CD4-positive, alpha-beta T cell (primary cell): Measurements from ENCODE around the gene PKP4. TPM values are rescaled to one million over a fixed set of nuclear protein-coding genes. Genes with fewer than 3 reads are reported as not detected.

Experiments
- ATAC-seq: fragments of 200-7000 bp; cut with Tn5 transposase; one replicate; pipeline ENCODE4 v1.10.0; 2022; ENCODE audit warnings: mild to moderate bottlenecking; ENCODE audit not compliant: poor library complexity
- CTCF ChIA-PET: fragments of 350-600 bp; sonication (Branson Sonifier 250); formaldehyde crosslinking; loops from one replicate; lab custom pipeline; 2021; ENCODE audit warnings: antibody characterized with exemption, inconsistent platforms; lab: Charles Lee
- POLR2A ChIA-PET: fragments of 350-600 bp; sonication (Branson Sonifier 250); formaldehyde crosslinking; loops from one replicate; lab custom pipeline; 2021; ENCODE audit warnings: antibody characterized with exemption, inconsistent platforms; lab: Charles Lee
- DNase-seq, 14 experiments: peaks; one replicate each; pipeline ENCODE4 v3.0.0-alpha.2; 2013 to 2020; ENCODE audit warnings: mixed read lengths in 2 of 14
- H3K27ac ChIP-seq, 2 donors: one replicate each; pipeline versions ENCODE4 v1.5.1 to v1.7.0; 2013; ENCODE audit warnings: low read length in 2 of 2, low read depth in 1 of 2, mild to moderate bottlenecking in 1 of 2
- H3K27me3 ChIP-seq, 2 experiments: 1 replicate in 1 of 2; 2 replicates in 1 of 2; pipeline versions ENCODE4 v1.6.1 to v1.7.0; 2013; ENCODE audit warnings: low read length in 2 of 2, control low read depth in 1 of 2, mild to moderate bottlenecking in 1 of 2, moderate library complexity in 1 of 2; ENCODE audit not compliant: insufficient read depth in 2 of 2, control insufficient read depth in 1 of 2
- H3K36me3 ChIP-seq: one replicate; pipeline ENCODE4 v1.6.1; 2013; ENCODE audit warnings: low read length, control low read depth; ENCODE audit not compliant: insufficient read depth
- H3K4me1 ChIP-seq: one replicate; pipeline ENCODE4 v1.6.1; 2013; ENCODE audit warnings: low read length, control low read depth; ENCODE audit not compliant: insufficient read depth
- H3K4me3 ChIP-seq: one replicate; pipeline ENCODE4 v1.5.1; 2013; ENCODE audit warnings: mild to moderate bottlenecking, low read length, moderate library complexity
- H3K9me3 ChIP-seq, 2 experiments: 1 replicate in 1 of 2; 2 replicates in 1 of 2; pipeline versions ENCODE4 v1.6.1 to v1.7.0; 2013; ENCODE audit warnings: low read length in 2 of 2, mild to moderate bottlenecking in 2 of 2, control low read depth in 1 of 2, moderate library complexity in 1 of 2; ENCODE audit not compliant: control insufficient read depth in 1 of 2, insufficient read depth in 1 of 2
- H3K27ac Mint-ChIP-seq: one replicate; pipeline ENCODE4 v1.8.0; 2020; ENCODE audit warnings: mixed read lengths
- H3K27me3 Mint-ChIP-seq: one replicate; pipeline ENCODE4 v1.8.0; 2021; ENCODE audit warnings: mixed read lengths
- H3K36me3 Mint-ChIP-seq: one replicate; pipeline ENCODE4 v1.8.0; 2021; ENCODE audit warnings: low read depth, mixed read lengths
- H3K4me1 Mint-ChIP-seq: one replicate; pipeline ENCODE4 v1.8.0; 2021; ENCODE audit warnings: low read depth, mixed read lengths
- H3K4me3 Mint-ChIP-seq: one replicate; pipeline ENCODE4 v1.8.0; 2020; ENCODE audit warnings: mild to moderate bottlenecking, mixed read lengths
- H3K9me3 Mint-ChIP-seq: one replicate; pipeline ENCODE4 v1.8.0; 2020; ENCODE audit warnings: mixed read lengths
- CTCF ChIP-seq: fragments of 200-600 bp; IDR thresholded peaks from one replicate; pipeline ENCODE4 v1.8.0; 2022; ENCODE audit warnings: antibody characterized with exemption, mild to moderate bottlenecking
- intact Hi-C, 2 experiments: fragments of 100-400 bp; cut with DNase I in 1 of 2; cut with micrococcal nuclease in 1 of 2; formaldehyde crosslinking; loops; one replicate each; pipeline versions ENCODE4 v1.15.1 to v1.9.0; 2023 to 2025; cut with DNase I, micrococcal nuclease
- total RNA-seq, 174 experiments: library from RNA in 2 of 174; stranded (reverse) in 2 of 174; gene quantifications; one replicate each; pipeline ENCODE4 v1.2.3 and lab custom pipeline; 2021 to 2026

Gene PKP4
- total RNA-seq, 2 experiments from 2014 or later = 10.8 to 14.6 TPM

GRCh38 chr2:158651358-158652057, 194.8 kb downstream of the PKP4 start:
- Mint-ChIP-seq H3K36me3 (no peaks in the 10 kb centered on the region), H3K27me3 (no peaks in the 10 kb centered on the region), H3K4me3 (no peak overlapping the region), H3K9me3 (no peaks in the 10 kb centered on the region), H3K4me1 (no peaks in the 10 kb centered on the region), H3K27ac (no peak overlapping the region)
- ATAC-seq = no peak
- no peak for TF ChIP-seq CTCF
- ChIA-PET POLR2A (no interaction called here), CTCF (no interaction called here)
- no peaks in the 10 kb centered on the region for H3K9me3 ChIP-seq
- H3K27me3 ChIP-seq = no peaks in the 10 kb centered on the region
- no peak for DNase-seq
- H3K4me3 ChIP-seq = no peak overlapping the region
- peaks cover 2% of the 10 kb centered on the region for H3K36me3 ChIP-seq
- H3K27ac ChIP-seq = no peak overlapping the region
- no peaks in the 10 kb centered on the region for H3K4me1 ChIP-seq
- intact Hi-C loops = no loop called here

GRCh38 chr2:158655628-158656027, 198.9 kb downstream of the PKP4 start:
- Mint-ChIP-seq H3K36me3 (peaks cover 11% of the 10 kb centered on the region), H3K27me3 (no peaks in the 10 kb centered on the region), H3K4me3 (no peak overlapping the region), H3K27ac (no peak overlapping the region), H3K9me3 (no peaks in the 10 kb centered on the region), H3K4me1 (no peaks in the 10 kb centered on the region)
- Histone ChIP-seq H3K4me1 (no peaks in the 10 kb centered on the region), H3K36me3 (no peaks in the 10 kb centered on the region), H3K27me3 (no peaks in the 10 kb centered on the region), H3K9me3 (no peaks in the 10 kb centered on the region), H3K4me3 (no peak overlapping the region), H3K27ac (no peak overlapping the region)
- DNase-seq (no peak), ATAC-seq (no peak)
- ChIA-PET CTCF (interaction anchor here (0.5 kb wide), 1 partner anchor 761 kb away, joined by 3 read pairs; no protein-coding TSS in a partner anchor), POLR2A (no interaction called here)
- no peak for TF ChIP-seq CTCF
- intact Hi-C loops = no loop called here

GRCh38 chr2:158656492-158657229, 199.9 kb downstream of the PKP4 start:
- Histone ChIP-seq H3K9me3 (no peaks in the 10 kb centered on the region), H3K4me1 (no peaks in the 10 kb centered on the region), H3K27me3 (no peaks in the 10 kb centered on the region), H3K36me3 (peaks cover 2% of the 10 kb centered on the region), H3K27ac (no peak overlapping the region), H3K4me3 (no peak overlapping the region)
- TF ChIP-seq CTCF = no peak
- POLR2A ChIA-PET = no interaction called here
- CTCF ChIA-PET = interaction anchor here (0.6 kb wide), 1 partner anchor 825 kb away, joined by 3 read pairs; no protein-coding TSS in a partner anchor
- H3K36me3 Mint-ChIP-seq = peaks cover 19% of the 10 kb centered on the region
- no peaks in the 10 kb centered on the region for H3K27me3 Mint-ChIP-seq
- ATAC-seq = no peak
- no peaks in the 10 kb centered on the region for H3K9me3 Mint-ChIP-seq
- no peaks in the 10 kb centered on the region for H3K4me1 Mint-ChIP-seq
- intact Hi-C loops = no loop called here
- DNase-seq = no peak
- no peak overlapping the region for H3K4me3 Mint-ChIP-seq
- H3K27ac Mint-ChIP-seq = no peak overlapping the region
